MCF 10A (cell line): ENCODE measurements around the gene NAA25. TPM values are rescaled to one million over a fixed set of nuclear protein-coding genes. Genes with fewer than 3 reads are reported as not detected.
A peak's percentile ranks its signal among the peaks of the same experiment; 100 is the strongest.

Experiments used
- BruUV-seq: library from RNA; stranded (reverse); fragments of 400-500 nt; replicated peaks from 2 replicates; lab custom pipeline; 2021; lab: Mats Ljungman, UMichigan
- CTCF ChIA-PET: fragments of 300-600 bp; sonication (Branson Sonifier 250); formaldehyde crosslinking; extraction: SDS; loops from one replicate; lab custom pipeline; 2021; ENCODE audit warnings: antibody characterized with exemption, inconsistent platforms; lab: Yijun Ruan, JAX
- POLR2A ChIA-PET: fragments of 300-600, 350-650 bp; sonication (Branson Sonifier 250); formaldehyde crosslinking; extraction: SDS; loops from one replicate; lab custom pipeline; 2020; ENCODE audit warnings: antibody characterized with exemption, inconsistent platforms; lab: Yijun Ruan, JAX
- DNase-seq: peaks from one replicate; pipeline ENCODE4 v3.0.0-alpha.2; 2018; ENCODE audit not compliant: unreplicated experiment
- H3K27ac Mint-ChIP-seq: one replicate; pipeline ENCODE4 v1.8.0; 2022; ENCODE audit warnings: mild to moderate bottlenecking, low read depth, mixed read lengths; ENCODE audit not compliant: unreplicated experiment
- H3K27me3 Mint-ChIP-seq: one replicate; pipeline ENCODE4 v1.8.0; 2022; ENCODE audit warnings: mixed read lengths; ENCODE audit not compliant: insufficient read depth, unreplicated experiment
- H3K36me3 Mint-ChIP-seq: one replicate; pipeline ENCODE4 v1.8.0; 2022; ENCODE audit warnings: mild to moderate bottlenecking, moderate library complexity, mixed read lengths; ENCODE audit not compliant: insufficient read depth, unreplicated experiment
- H3K4me1 Mint-ChIP-seq: one replicate; pipeline ENCODE4 v1.8.0; 2022; ENCODE audit warnings: mixed read lengths; ENCODE audit not compliant: insufficient read depth, unreplicated experiment
- H3K4me3 Mint-ChIP-seq: one replicate; pipeline ENCODE4 v1.8.0; 2022; ENCODE audit warnings: mild to moderate bottlenecking, moderate library complexity, mixed read lengths; ENCODE audit not compliant: unreplicated experiment
- H3K9me3 Mint-ChIP-seq: one replicate; pipeline ENCODE4 v1.8.0; 2022; ENCODE audit warnings: mixed read lengths; ENCODE audit not compliant: unreplicated experiment
- intact Hi-C: fragments of 100-400 bp; cut with micrococcal nuclease; formaldehyde crosslinking; loops from 2 replicates; pipeline ENCODE4 v1.14.1; 2022
- total RNA-seq: library from RNA; stranded (reverse); gene quantifications from 2 replicates; pipeline ENCODE4 v1.2.3, GENCODE V29; 2022
- TF ChIP-seq, protein P1 (sequence below): fragments of 200-600 bp; IDR thresholded peaks from one replicate; pipeline ENCODE4 v1.8.0; 2022; ENCODE audit warnings: antibody characterized with exemption, mild to moderate bottlenecking; ENCODE audit not compliant: unreplicated experiment

NAA25 gene
- total RNA-seq, 1 experiment from 2014 or later, result 39.2 TPM

DNA sequence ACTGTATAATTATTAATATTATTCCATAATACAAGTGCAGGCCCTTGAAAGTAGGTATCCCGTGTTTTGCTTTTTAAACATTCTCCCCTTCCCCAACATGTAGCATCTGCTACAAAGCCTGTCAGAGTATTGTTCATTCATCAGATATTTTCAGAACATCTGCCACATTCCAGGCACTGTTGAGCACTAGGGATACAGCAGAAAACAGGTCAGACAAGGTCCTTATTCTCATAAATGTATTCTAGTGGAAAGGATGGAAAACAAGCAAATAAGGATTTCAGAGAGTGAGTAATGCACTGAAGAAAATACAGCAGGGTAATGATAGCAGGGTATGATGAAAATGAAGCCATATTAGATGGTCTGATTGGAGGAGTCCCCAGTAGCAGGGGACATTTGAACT is 91.5 kb downstream of the NAA25 start:
- intact Hi-C loops, result no loop called here
- POLR2A ChIA-PET, result no interaction called here
- CTCF ChIA-PET, result no interaction called here
- no peak for DNase-seq
- Mint-ChIP-seq H3K27me3 (no peaks in the 10 kb centered on the region), H3K27ac (peak overlapping the region; percentile 74), H3K9me3 (no peaks in the 10 kb centered on the region), H3K36me3 (peaks cover 55% of the 10 kb centered on the region), H3K4me3 (no peak overlapping the region), H3K4me1 (peaks cover 41% of the 10 kb centered on the region)
- TF ChIP-seq, protein P1, sequence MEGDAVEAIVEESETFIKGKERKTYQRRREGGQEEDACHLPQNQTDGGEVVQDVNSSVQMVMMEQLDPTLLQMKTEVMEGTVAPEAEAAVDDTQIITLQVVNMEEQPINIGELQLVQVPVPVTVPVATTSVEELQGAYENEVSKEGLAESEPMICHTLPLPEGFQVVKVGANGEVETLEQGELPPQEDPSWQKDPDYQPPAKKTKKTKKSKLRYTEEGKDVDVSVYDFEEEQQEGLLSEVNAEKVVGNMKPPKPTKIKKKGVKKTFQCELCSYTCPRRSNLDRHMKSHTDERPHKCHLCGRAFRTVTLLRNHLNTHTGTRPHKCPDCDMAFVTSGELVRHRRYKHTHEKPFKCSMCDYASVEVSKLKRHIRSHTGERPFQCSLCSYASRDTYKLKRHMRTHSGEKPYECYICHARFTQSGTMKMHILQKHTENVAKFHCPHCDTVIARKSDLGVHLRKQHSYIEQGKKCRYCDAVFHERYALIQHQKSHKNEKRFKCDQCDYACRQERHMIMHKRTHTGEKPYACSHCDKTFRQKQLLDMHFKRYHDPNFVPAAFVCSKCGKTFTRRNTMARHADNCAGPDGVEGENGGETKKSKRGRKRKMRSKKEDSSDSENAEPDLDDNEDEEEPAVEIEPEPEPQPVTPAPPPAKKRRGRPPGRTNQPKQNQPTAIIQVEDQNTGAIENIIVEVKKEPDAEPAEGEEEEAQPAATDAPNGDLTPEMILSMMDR, result no peak
- BruUV-seq, result no TSS peak

DNA sequence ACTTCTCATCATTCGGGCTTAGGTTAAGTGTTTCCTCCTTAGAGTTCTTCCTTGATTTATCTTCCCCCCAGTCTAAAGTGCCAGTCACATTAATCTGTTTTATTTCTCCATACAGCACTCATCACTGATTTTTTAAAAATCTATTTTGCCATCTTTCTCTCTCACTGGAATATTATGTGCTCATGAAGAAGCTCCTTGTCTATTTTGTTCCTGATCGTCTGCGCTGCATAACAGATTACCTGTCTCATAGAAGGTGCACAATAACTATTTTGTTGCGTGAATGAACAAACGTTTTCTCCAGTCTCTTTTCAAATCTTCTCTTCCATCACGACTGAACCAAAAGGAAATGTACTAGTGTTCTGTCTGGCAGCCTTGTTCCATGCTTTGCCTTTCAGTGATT is 92.6 kb downstream of the NAA25 start:
- no TSS peak for BruUV-seq
- CTCF ChIA-PET, result interaction anchor here (0.6 kb wide), 1 partner anchor 425 kb away, joined by 4 read pairs; no protein-coding TSS in a partner anchor
- Mint-ChIP-seq H3K36me3 (peaks cover 44% of the 10 kb centered on the region), H3K4me1 (peaks cover 50% of the 10 kb centered on the region), H3K4me3 (peak overlapping the region; percentile 51), H3K27me3 (no peaks in the 10 kb centered on the region), H3K27ac (no peak overlapping the region), H3K9me3 (no peaks in the 10 kb centered on the region)
- no peak for DNase-seq
- TF ChIP-seq, protein P1, result no peak
- intact Hi-C loops, result no loop called here
- POLR2A ChIA-PET, result interaction anchor here (0.7 kb wide), 1 partner anchor 61 kb away, joined by 3 read pairs; no protein-coding TSS in a partner anchor

DNA sequence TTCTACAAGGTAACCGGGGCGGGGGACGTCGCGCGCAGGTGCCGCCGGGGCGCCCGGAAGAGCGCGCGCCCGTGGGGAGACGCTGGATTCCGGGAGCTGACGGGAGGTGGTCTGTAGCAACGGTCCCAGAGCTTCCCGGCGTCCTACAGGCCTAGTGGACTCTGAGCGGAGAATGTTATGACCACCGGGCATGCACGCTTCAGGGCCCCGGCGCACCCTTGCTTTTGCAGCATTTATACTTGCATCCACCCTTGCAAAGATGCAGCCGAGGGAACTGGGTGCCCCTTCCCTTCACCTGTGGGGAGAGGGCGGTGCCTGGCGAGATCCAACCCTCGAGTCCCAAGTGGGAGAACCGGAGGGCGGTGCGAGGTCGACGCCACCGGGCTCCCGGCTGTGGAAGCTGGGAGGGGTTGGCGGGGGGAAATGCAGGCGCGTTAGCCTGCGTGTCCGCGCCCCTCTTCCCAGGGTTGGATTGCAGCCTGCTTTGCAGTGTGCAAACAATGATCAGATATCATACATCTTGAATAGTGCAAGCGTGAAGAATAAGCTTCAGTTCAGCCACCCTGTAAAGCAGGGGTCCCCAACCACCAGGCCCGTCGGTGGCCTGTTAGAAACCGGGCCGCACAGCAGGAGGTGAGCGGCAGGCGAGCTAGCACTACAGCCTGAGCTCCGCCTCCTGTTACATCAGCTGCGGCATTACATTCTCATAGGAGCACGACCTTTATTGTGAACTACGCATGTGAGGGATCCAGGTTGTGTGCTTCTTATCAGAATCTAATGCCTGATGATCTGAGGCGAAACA is 94.8 kb downstream of the NAA25 start:
- intact Hi-C loops, result loop anchor here (1.0 kb wide), 1 partner anchor 69 kb away; no protein-coding TSS in a partner anchor
- BruUV-seq, result no TSS peak
- peak; percentile 84 for DNase-seq
- TF ChIP-seq, protein P1, result peak; percentile 3
- Mint-ChIP-seq H3K27me3 (no peaks in the 10 kb centered on the region), H3K27ac (peak overlapping the region; percentile 81), H3K4me3 (peak overlapping the region; percentile 81), H3K4me1 (peaks cover 41% of the 10 kb centered on the region), H3K36me3 (peaks cover 28% of the 10 kb centered on the region), H3K9me3 (no peaks in the 10 kb centered on the region)
- POLR2A ChIA-PET, result interaction anchor here (0.5 to 3.4 kb wide), 38 partner anchors 10 to 1332 kb away, joined by 3 to 29 read pairs (median 4); partner anchors contain the start of genes MAPKAPK5, NAA25, PTPN11 and TRAFD1
- CTCF ChIA-PET, result interaction anchor here (0.6 to 2.9 kb wide), 11 partner anchors 9 to 1998 kb away, joined by 3 to 12 read pairs (median 4); no protein-coding TSS in a partner anchor
